ENCODE data around the gene ALG12. TPM values are rescaled to one million over a fixed set of nuclear protein-coding genes. Genes with fewer than 3 reads are reported as not detected.

Gene ALG12
- total and polyA plus RNA-seq, 8 donors: 2.3 to 30.7 (median 9.0) TPM

GRCh38 chr22:49943405-49943765 lies 25.1 kb upstream of the ALG12 start:
- no peaks in the 10 kb centered on the region for H3K36me3 ChIP-seq
- no peak for TF ChIP-seq POLR2A (IDR thresholded peaks at IDR 0.05)
- TF ChIP-seq EP300 (IDR thresholded peaks at IDR 0.05): no peak
- no peak for TF ChIP-seq POLR2AphosphoS5 (IDR thresholded peaks at IDR 0.05)
- TF ChIP-seq CTCF (IDR thresholded peaks at IDR 0.05): no peak
- no peak for DNase-seq
- peak overlapping the region; percentile 25 to 84 (median 64) for H3K27ac ChIP-seq
- H3K9me3 ChIP-seq: no peaks in the 10 kb centered on the region
- peaks cover 14 to 49% (median 37%) of the 10 kb centered on the region in 4 donors for H3K4me1 ChIP-seq
- 70 to 81% (median 74%) methylated on average over 1 to 11 of the region's 11 CpGs for WGBS, 5 donors
- no peaks in the 10 kb centered on the region for H3K27me3 ChIP-seq
- H3K4me3 ChIP-seq: peak overlapping the region in 1 of 4 donors; percentile 13
- intact Hi-C loops (cut with DNase I; ENCODE audit: low total_unique reads): no loop called here

- peak in 1 of 2 donors; percentile 71 for DNase-seq
- TF ChIP-seq POLR2A (IDR thresholded peaks at IDR 0.05): no peak
- TF ChIP-seq EP300 (IDR thresholded peaks at IDR 0.05): no peak
- TF ChIP-seq CTCF (IDR thresholded peaks at IDR 0.05): no peak
- no peak for TF ChIP-seq POLR2AphosphoS5 (IDR thresholded peaks at IDR 0.05)
- intact Hi-C loops (cut with DNase I; ENCODE audit: low total_unique reads): no loop called here
Observed at GRCh38 chr22:49942565-49943404, 24.5 kb upstream of the ALG12 start.

GRCh38 chr22:49941507-49942316 lies 23.5 kb upstream of the ALG12 start:
- H3K27ac ChIP-seq: no peak overlapping the region
- 88 to 94% (median 92%) methylated on average over 14 to 17 of the region's 17 CpGs for WGBS, 5 donors
- H3K4me3 ChIP-seq: no peak overlapping the region
- TF ChIP-seq POLR2AphosphoS5 (IDR thresholded peaks at IDR 0.05) (no peak), EP300 (IDR thresholded peaks at IDR 0.05) (no peak), POLR2A (IDR thresholded peaks at IDR 0.05) (no peak), CTCF (IDR thresholded peaks at IDR 0.05) (no peak)
- intact Hi-C loops (cut with DNase I; ENCODE audit: low total_unique reads): no loop called here
- no peaks in the 10 kb centered on the region for H3K36me3 ChIP-seq
- DNase-seq: no peak
- H3K27me3 ChIP-seq: no peaks in the 10 kb centered on the region
- H3K9me3 ChIP-seq: no peaks in the 10 kb centered on the region
- peaks cover 25 to 54% (median 53%) of the 10 kb centered on the region in 4 donors for H3K4me1 ChIP-seq

More at GRCh38 chr22:49942565-49943404, 24.5 kb upstream of the ALG12 start:
- no peaks in the 10 kb centered on the region for H3K27me3 ChIP-seq
- H3K36me3 ChIP-seq: no peaks in the 10 kb centered on the region
- peak overlapping the region; percentile 25 to 84 (median 64) for H3K27ac ChIP-seq
- H3K9me3 ChIP-seq: no peaks in the 10 kb centered on the region
- no peak overlapping the region for H3K4me3 ChIP-seq
- H3K4me1 ChIP-seq: peaks cover 14 to 54% (median 43%) of the 10 kb centered on the region in 4 donors
- 55 to 68% (median 60%) methylated on average over 15 to 21 of the region's 21 CpGs for WGBS, 5 donors

- Histone ChIP-seq H3K36me3 (no peaks in the 10 kb centered on the region), H3K27me3 (no peaks in the 10 kb centered on the region), H3K4me1 (peaks cover 34 to 62% (median 56%) of the 10 kb centered on the region in 4 donors), H3K4me3 (no peak overlapping the region), H3K9me3 (no peaks in the 10 kb centered on the region), H3K27ac (peak overlapping the region in 4 of 5 donors; percentile 93 to 99 (median 96))
- 79 to 84% (median 82%) methylated on average over 5 to 19 of the region's 19 CpGs for WGBS, 5 donors
- TF ChIP-seq EP300 (IDR thresholded peaks at IDR 0.05): no peak
- intact Hi-C loops (cut with DNase I; ENCODE audit: low total_unique reads): no loop called here
- DNase-seq: peak in 1 of 2 donors; percentile 30
Observed at GRCh38 chr22:49938565-49939136, 20.4 kb upstream of the ALG12 start.

Measured in stomach (tissue), 9 donors.